Mesothelial cell of epicardium (in vitro differentiated cells): ENCODE data around the gene GALNT18. TPM values are rescaled to one million over a fixed set of nuclear protein-coding genes. Genes with fewer than 3 reads are reported as not detected.

Experiments used
- DNase-seq, 2 experiments: peaks; one replicate each; pipeline ENCODE4 v3.0.0; 2021; ENCODE audit warnings: low spot score in 2 of 2; ENCODE audit not compliant: unreplicated experiment in 2 of 2
- H3K27ac Mint-ChIP-seq: 2 replicates; pipeline ENCODE4 v1.8.0; 2021; ENCODE audit warnings: mixed read lengths
- H3K27me3 Mint-ChIP-seq: 2 replicates; pipeline ENCODE4 v1.8.0; 2021; ENCODE audit warnings: low read depth, mixed read lengths
- H3K36me3 Mint-ChIP-seq: 2 replicates; pipeline ENCODE4 v1.8.0; 2021; ENCODE audit warnings: mixed read lengths
- H3K4me1 Mint-ChIP-seq: 2 replicates; pipeline ENCODE4 v1.8.0; 2021; ENCODE audit warnings: mixed read lengths
- H3K4me3 Mint-ChIP-seq: 2 replicates; pipeline ENCODE4 v1.8.0; 2021; ENCODE audit warnings: mild to moderate bottlenecking, moderate library complexity, mixed read lengths
- H3K9me3 Mint-ChIP-seq: 2 replicates; pipeline ENCODE4 v1.8.0; 2021; ENCODE audit warnings: mixed read lengths
- total RNA-seq: library from RNA; stranded (reverse); gene quantifications from 3 replicates; pipeline ENCODE4 v1.2.1, GENCODE V29; 2021
- TF ChIP-seq, protein P1 (sequence below): fragments of 200-600 bp; sonication (generic); IDR thresholded peaks from one replicate; pipeline ENCODE4 v1.5.0; 2021; ENCODE audit warnings: antibody characterized with exemption; ENCODE audit not compliant: unreplicated experiment

The GALNT18 gene
- total RNA-seq, 1 donor from 2014 or later: 4.2 TPM

DNA sequence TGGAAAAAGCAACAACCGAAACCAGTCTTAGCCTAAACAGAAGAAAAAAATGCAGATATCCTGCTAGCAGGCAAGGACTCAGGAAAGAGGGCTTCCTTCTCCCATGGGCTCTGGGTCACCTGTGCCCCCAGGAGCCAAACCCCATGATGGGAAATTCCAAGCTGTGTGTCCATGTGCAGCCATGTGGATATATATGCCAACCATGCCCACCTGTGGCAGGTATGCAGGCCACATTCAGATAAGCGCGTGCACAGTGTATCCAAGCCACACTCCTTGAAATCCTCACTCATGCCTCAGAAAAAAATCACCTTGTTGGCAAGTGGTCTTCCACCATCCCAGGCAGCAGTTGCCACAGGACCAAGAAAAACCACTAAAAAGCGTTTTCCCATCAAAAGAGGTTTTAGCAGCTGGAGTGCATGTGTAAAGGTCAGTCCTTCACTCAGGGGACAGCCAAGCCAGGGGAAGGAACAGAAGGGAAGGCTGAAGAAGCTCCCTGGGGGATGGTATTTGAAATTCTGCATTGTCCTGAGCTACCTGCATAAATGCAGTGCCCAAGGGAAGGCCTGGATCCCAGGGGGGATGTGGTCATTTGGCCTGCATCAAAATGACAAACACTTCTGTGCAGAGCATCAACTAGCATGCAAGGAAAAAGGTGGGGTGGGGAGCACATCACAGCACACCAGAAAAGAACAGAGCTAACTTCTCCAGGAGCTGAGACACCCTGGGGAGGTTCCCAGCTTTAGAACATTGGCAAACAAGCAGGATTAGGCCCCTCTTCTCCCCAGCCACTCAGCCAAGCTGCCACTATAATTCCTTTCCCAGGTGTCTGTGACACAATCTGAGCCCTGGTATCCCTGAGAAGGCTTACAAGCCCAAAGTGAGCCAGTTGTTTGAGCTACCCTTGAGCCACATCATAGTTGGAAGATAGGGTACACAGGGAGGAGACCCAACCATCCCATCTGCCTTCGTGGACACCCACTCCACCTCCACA lies 76.2 kb downstream of the GALNT18 start:
- TF ChIP-seq, protein P1, sequence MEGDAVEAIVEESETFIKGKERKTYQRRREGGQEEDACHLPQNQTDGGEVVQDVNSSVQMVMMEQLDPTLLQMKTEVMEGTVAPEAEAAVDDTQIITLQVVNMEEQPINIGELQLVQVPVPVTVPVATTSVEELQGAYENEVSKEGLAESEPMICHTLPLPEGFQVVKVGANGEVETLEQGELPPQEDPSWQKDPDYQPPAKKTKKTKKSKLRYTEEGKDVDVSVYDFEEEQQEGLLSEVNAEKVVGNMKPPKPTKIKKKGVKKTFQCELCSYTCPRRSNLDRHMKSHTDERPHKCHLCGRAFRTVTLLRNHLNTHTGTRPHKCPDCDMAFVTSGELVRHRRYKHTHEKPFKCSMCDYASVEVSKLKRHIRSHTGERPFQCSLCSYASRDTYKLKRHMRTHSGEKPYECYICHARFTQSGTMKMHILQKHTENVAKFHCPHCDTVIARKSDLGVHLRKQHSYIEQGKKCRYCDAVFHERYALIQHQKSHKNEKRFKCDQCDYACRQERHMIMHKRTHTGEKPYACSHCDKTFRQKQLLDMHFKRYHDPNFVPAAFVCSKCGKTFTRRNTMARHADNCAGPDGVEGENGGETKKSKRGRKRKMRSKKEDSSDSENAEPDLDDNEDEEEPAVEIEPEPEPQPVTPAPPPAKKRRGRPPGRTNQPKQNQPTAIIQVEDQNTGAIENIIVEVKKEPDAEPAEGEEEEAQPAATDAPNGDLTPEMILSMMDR: no peak
- Mint-ChIP-seq H3K27ac (no peak overlapping the region), H3K27me3 (peaks cover 8% of the 10 kb centered on the region), H3K4me3 (no peak overlapping the region), H3K4me1 (no peaks in the 10 kb centered on the region), H3K36me3 (no peaks in the 10 kb centered on the region), H3K9me3 (no peaks in the 10 kb centered on the region)
- no peak for DNase-seq

DNA sequence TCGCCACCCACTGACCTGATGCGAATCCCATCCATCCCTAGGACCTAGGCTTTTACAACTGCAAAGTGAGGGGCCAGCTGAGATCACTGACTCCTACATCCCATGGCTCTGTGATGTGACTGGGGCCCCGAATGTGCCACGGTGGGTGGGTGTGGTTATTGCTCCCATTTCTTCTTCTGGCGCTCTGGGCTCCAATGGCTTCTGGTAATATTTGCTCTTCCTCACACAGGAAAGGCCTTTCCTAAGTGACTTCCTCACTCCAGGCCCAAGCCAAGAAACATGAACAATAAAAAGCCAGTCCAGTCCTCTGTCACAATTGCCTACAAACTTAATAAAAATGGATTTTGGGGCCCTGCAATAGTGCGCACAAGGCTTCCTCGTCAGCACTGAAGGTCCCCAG lies 78.1 kb downstream of the GALNT18 start:
- Mint-ChIP-seq H3K4me1 (peaks cover 4% of the 10 kb centered on the region), H3K4me3 (no peak overlapping the region), H3K27me3 (peaks cover 2% of the 10 kb centered on the region), H3K9me3 (no peaks in the 10 kb centered on the region), H3K36me3 (no peaks in the 10 kb centered on the region), H3K27ac (no peak overlapping the region)
- no peak for DNase-seq
- TF ChIP-seq, protein P1: no peak

DNA sequence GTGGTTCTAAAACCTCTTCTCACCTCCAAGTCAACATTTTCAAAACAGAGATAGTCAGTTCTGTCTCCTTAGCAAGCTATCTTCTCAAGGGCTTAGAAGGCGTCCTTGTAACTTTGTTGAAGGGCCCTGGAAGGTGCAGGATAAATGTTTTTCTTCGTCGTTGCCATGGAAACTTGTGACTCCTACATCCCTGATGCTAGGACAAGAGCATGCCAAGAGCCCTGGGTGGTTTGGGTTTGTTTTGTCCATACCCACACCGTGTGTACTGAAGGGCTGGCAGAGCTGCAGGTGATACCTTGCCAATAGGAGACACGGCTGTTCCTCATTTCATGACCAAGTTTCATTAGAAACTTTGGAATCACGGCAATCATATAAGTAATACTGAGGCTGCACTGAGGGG lies 81.6 kb downstream of the GALNT18 start:
- H3K4me1 Mint-ChIP-seq: peaks cover 8% of the 10 kb centered on the region
- TF ChIP-seq, protein P1: no peak

DNA sequence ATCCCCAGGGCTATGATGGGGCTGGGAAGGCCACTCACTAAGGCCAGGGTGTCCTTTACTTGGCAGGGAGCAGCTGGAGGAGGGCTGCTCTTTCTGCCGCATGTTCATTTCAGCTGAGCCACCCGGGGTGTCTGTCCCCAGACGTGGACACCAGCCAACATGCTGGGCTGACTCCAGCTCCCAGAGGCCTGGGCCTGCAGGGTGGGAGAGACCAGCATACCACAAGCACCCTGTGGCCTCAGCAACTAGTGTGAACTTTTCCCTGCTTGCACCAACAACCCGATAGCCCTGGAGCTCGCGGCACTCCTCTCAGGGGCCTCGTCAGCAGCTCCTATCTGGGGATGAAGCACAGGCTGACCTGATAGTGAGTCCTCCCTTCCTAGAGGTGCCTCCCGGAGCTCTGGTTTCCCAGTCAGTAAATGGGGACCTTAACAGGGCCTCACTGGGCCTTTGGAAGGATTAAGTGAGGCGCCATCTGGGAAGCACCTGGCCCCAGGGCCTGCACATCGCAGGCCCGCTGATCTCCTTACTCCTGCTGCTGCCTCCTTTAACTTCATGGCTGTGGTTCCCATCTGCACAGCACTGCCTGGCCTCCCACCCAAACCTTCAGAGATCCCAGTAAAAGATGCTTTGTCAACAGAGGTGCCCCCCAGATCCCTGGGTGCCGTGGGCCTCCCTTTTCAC lies 83.4 kb downstream of the GALNT18 start:
- H3K27ac Mint-ChIP-seq: no peak overlapping the region
- H3K4me1 Mint-ChIP-seq: peaks cover 8% of the 10 kb centered on the region
- no peaks in the 10 kb centered on the region for H3K27me3 Mint-ChIP-seq
- TF ChIP-seq, protein P1: no peak
- no peak overlapping the region for H3K4me3 Mint-ChIP-seq
- no peak for DNase-seq
- H3K9me3 Mint-ChIP-seq: no peaks in the 10 kb centered on the region
- H3K36me3 Mint-ChIP-seq: no peaks in the 10 kb centered on the region

More for the DNA sequence above, 81.6 kb downstream of the GALNT18 start:
- Mint-ChIP-seq H3K36me3 (no peaks in the 10 kb centered on the region), H3K27ac (no peak overlapping the region), H3K27me3 (no peaks in the 10 kb centered on the region), H3K9me3 (no peaks in the 10 kb centered on the region), H3K4me3 (no peak overlapping the region)
- DNase-seq: no peak

DNA sequence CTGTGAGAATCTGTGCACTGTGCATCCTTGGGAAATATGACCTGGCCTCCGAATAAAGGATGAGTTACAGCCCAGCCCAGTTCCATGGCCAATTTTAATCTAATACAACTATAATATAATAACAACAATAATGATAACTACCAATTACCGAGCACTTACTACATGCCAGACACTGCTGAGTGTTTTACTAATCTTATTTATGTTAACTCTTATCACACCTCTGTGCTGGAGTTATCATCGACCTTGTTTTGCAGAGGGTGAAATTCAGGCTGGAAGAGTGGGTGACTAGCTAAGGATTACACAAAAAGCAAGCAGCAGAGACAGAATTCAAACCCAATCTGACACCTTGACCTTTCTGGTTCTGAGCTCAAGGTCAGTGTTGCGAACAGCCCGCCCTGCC lies 83.9 kb downstream of the GALNT18 start:
- Mint-ChIP-seq H3K4me1 (peaks cover 8% of the 10 kb centered on the region), H3K27me3 (no peaks in the 10 kb centered on the region), H3K9me3 (no peaks in the 10 kb centered on the region), H3K27ac (no peak overlapping the region), H3K4me3 (no peak overlapping the region), H3K36me3 (no peaks in the 10 kb centered on the region)
- DNase-seq: no peak
- TF ChIP-seq, protein P1: no peak
